ENCODE data around the gene GALNT12.

DNA sequence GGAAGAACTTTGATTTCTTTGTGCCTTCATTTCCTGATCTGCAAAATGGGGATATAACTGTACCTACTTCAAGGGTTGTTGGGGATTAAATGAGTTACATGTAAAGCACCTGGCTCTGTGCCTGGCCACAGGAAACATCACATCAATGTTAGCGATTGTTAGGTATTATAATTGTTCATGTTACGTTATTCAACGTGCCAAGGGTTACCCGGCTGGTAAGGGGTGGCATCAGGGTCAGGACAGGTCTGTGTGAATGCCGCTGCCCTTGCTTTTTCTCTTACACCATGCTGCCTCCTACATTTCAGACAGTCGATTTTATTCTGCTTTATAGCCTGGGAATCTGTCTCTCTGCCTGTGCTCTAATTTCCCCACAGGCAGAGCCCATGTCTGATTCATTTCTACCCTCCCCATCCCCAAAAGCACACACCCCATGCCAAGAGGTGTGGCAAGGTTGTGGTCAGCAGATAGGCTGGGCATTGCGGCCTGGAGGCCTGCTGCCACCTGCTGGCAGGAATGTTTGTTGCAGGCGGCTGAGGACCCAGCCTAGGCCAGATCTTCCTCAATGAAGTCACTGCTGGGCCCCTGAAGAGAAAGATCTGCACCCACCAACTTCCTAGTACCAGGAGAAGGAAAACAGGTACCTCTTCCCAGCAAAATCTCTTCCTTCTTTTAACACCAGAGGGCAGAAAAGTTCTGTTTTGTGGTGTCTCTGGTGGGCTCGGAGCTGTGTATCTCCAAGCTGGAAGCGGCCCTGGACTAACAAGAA, 16.4 kb upstream of the GALNT12 start:
- peak; percentile 17 for TF ChIP-seq SP1 (IDR thresholded peaks at IDR 0.05)
- peak; percentile 97 for TF ChIP-seq CTCF (IDR thresholded peaks at IDR 0.05; ENCODE audit: low read depth, low read length, missing input control)
- peak; percentile 79 to 86 for TF ChIP-seq RAD21 (IDR thresholded peaks at IDR 0.05)
- TF ChIP-seq, protein P1, sequence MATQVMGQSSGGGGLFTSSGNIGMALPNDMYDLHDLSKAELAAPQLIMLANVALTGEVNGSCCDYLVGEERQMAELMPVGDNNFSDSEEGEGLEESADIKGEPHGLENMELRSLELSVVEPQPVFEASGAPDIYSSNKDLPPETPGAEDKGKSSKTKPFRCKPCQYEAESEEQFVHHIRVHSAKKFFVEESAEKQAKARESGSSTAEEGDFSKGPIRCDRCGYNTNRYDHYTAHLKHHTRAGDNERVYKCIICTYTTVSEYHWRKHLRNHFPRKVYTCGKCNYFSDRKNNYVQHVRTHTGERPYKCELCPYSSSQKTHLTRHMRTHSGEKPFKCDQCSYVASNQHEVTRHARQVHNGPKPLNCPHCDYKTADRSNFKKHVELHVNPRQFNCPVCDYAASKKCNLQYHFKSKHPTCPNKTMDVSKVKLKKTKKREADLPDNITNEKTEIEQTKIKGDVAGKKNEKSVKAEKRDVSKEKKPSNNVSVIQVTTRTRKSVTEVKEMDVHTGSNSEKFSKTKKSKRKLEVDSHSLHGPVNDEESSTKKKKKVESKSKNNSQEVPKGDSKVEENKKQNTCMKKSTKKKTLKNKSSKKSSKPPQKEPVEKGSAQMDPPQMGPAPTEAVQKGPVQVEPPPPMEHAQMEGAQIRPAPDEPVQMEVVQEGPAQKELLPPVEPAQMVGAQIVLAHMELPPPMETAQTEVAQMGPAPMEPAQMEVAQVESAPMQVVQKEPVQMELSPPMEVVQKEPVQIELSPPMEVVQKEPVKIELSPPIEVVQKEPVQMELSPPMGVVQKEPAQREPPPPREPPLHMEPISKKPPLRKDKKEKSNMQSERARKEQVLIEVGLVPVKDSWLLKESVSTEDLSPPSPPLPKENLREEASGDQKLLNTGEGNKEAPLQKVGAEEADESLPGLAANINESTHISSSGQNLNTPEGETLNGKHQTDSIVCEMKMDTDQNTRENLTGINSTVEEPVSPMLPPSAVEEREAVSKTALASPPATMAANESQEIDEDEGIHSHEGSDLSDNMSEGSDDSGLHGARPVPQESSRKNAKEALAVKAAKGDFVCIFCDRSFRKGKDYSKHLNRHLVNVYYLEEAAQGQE (IDR thresholded peaks at IDR 0.05), result no peak
- no peak for TF ChIP-seq JUND (IDR thresholded peaks at IDR 0.05)
- no peak for TF ChIP-seq ZBTB33 (IDR thresholded peaks at IDR 0.05)
- no peak for TF ChIP-seq HNF4G (IDR thresholded peaks at IDR 0.05)
- TF ChIP-seq TAF1 (conservative IDR thresholded peaks at IDR 0.05), result no peak
